ENCODE measurements around the gene TTC22. TPM values are rescaled to one million over a fixed set of nuclear protein-coding genes. Genes with fewer than 3 reads are reported as not detected.

Gene TTC22
- total RNA-seq, 1 experiment from 2014 or later: 1.8 TPM

DNA sequence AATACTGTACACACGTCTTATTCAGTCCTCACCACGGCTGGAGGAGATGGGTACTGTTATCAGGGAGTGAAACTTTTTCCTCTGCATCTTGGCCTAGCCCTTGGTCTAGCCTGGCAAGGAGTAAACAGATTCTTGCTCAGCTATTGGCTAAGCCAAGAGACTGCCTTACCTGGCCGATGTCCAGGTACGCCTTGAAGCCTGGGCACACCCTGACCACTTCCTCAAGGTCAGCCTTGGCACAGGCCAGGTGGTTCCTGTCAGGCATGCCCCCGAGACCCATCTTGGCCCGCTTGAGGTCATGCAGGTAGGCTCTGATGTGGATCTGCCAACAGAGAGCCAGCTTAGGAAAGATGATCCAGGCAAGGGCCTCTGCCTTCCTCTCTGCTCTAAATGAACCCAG, 19.0 kb downstream of the TTC22 start:
- Histone ChIP-seq H3K79me2 (ENCODE audit: insufficient read depth, low read length) (no peaks in the 10 kb centered on the region), H3K27ac (ENCODE audit: low read depth, low read length) (no peak overlapping the region), H4K20me1 (ENCODE audit: insufficient read depth) (no peaks in the 10 kb centered on the region), H2AFZ (ENCODE audit: low read depth, low read length, poor library complexity, severe bottlenecking) (no peak overlapping the region), H3K27me3 (ENCODE audit: insufficient read depth, low read length) (no peaks in the 10 kb centered on the region), H3K9me3 (ENCODE audit: control insufficient read depth in 1 of 2, insufficient read depth in 1 of 2, low read depth in 1 of 2, low read length in 2 of 2) (no peaks in the 10 kb centered on the region), H3K36me3 (ENCODE audit: control insufficient read depth in 1 of 2, insufficient read depth in 2 of 2, low read length in 2 of 2) (no peaks in the 10 kb centered on the region), H3K9ac (ENCODE audit: low read length) (no peak overlapping the region), H3K4me2 (ENCODE audit: low read length) (no peak overlapping the region), H3K9me2 (ENCODE audit: insufficient read depth) (no peaks in the 10 kb centered on the region), H3K4me1 (ENCODE audit: control insufficient read depth in 1 of 2, insufficient read depth in 2 of 2, low read length in 2 of 2) (peaks cover 0 to 4% of the 10 kb centered on the region in 2 experiments; a peak in 1 of 4 replicates), H3K4me3 (replicated peaks in 1 of 2; ENCODE audit: low read depth in 1 of 2, low read length in 2 of 2) (no peak overlapping the region)
- DNase-seq (ENCODE audit: low read depth, low spot score) (no peak), ATAC-seq (no peak)
- intact Hi-C loops (cut with micrococcal nuclease): no loop called here
- ChIA-PET RAD21 (ENCODE audit: low non-redundant PET in 1 of 2, low total read pairs in 2 of 2, uncharacterized antibody in 2 of 2, unreplicated experiment in 2 of 2) (interaction anchor here in 1 of 2 experiments (0.6 kb wide), 1 partner anchor 579 kb away, joined by 4 read pairs; no protein-coding TSS in a partner anchor), CTCF (no interaction called here), POLR2A (no interaction called here)
- no TSS peak for BruUV-seq (replicated peaks)
- TF ChIP-seq, protein P1, sequence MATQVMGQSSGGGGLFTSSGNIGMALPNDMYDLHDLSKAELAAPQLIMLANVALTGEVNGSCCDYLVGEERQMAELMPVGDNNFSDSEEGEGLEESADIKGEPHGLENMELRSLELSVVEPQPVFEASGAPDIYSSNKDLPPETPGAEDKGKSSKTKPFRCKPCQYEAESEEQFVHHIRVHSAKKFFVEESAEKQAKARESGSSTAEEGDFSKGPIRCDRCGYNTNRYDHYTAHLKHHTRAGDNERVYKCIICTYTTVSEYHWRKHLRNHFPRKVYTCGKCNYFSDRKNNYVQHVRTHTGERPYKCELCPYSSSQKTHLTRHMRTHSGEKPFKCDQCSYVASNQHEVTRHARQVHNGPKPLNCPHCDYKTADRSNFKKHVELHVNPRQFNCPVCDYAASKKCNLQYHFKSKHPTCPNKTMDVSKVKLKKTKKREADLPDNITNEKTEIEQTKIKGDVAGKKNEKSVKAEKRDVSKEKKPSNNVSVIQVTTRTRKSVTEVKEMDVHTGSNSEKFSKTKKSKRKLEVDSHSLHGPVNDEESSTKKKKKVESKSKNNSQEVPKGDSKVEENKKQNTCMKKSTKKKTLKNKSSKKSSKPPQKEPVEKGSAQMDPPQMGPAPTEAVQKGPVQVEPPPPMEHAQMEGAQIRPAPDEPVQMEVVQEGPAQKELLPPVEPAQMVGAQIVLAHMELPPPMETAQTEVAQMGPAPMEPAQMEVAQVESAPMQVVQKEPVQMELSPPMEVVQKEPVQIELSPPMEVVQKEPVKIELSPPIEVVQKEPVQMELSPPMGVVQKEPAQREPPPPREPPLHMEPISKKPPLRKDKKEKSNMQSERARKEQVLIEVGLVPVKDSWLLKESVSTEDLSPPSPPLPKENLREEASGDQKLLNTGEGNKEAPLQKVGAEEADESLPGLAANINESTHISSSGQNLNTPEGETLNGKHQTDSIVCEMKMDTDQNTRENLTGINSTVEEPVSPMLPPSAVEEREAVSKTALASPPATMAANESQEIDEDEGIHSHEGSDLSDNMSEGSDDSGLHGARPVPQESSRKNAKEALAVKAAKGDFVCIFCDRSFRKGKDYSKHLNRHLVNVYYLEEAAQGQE (IDR thresholded peaks at IDR 0.05; ENCODE audit: low read depth): no peak
- TF ChIP-seq CEBPB (IDR thresholded peaks at IDR 0.05; ENCODE audit: low read depth) (no peak), MAX (IDR thresholded peaks at IDR 0.05) (no peak), RAD21 (IDR thresholded peaks at IDR 0.05; ENCODE audit: low read depth) (no peak), ZNF274 (IDR thresholded peaks at IDR 0.05; ENCODE audit: low read depth, low read length) (no peak), CBX3 (IDR thresholded peaks at IDR 0.05; ENCODE audit: low read depth) (no peak), ELF1 (IDR thresholded peaks at IDR 0.05; ENCODE audit: borderline replicate concordance, low read depth) (no peak), FOSL1 (IDR thresholded peaks at IDR 0.05; ENCODE audit: low read depth) (no peak), YY1 (IDR thresholded peaks at IDR 0.05; ENCODE audit: extremely low read depth, insufficient replicate concordance, low read depth, low read length) (no peak), ZBTB33 (IDR thresholded peaks at IDR 0.05; ENCODE audit: extremely low read depth, insufficient replicate concordance, low read length) (no peak), EZH2 (IDR thresholded peaks at IDR 0.05) (no peak), ZFX (IDR thresholded peaks at IDR 0.05) (no peak), EZH2phosphoT487 (IDR thresholded peaks at IDR 0.05; ENCODE audit: borderline replicate concordance) (no peak), POLR2A (IDR thresholded peaks at IDR 0.05; ENCODE audit: borderline replicate concordance, extremely low read depth, insufficient read depth, insufficient read length) (no peak), EGR1 (IDR thresholded peaks at IDR 0.05; ENCODE audit: low read depth) (no peak), POLR2AphosphoS5 (IDR thresholded peaks at IDR 0.05; ENCODE audit: low read depth, low read length) (no peak)
- TF ChIP-seq, protein P2, sequence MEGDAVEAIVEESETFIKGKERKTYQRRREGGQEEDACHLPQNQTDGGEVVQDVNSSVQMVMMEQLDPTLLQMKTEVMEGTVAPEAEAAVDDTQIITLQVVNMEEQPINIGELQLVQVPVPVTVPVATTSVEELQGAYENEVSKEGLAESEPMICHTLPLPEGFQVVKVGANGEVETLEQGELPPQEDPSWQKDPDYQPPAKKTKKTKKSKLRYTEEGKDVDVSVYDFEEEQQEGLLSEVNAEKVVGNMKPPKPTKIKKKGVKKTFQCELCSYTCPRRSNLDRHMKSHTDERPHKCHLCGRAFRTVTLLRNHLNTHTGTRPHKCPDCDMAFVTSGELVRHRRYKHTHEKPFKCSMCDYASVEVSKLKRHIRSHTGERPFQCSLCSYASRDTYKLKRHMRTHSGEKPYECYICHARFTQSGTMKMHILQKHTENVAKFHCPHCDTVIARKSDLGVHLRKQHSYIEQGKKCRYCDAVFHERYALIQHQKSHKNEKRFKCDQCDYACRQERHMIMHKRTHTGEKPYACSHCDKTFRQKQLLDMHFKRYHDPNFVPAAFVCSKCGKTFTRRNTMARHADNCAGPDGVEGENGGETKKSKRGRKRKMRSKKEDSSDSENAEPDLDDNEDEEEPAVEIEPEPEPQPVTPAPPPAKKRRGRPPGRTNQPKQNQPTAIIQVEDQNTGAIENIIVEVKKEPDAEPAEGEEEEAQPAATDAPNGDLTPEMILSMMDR (IDR thresholded peaks at IDR 0.05 in 2 of 3, conservative IDR thresholded peaks at IDR 0.05 in 1 of 3; ENCODE audit: borderline replicate concordance in 1 of 3, insufficient read depth in 1 of 3, low read depth in 2 of 3, low read length in 2 of 3): no peak
